Psoas muscle (tissue), 8 donors: ENCODE measurements around the gene METTL26. TPM values are rescaled to one million over a fixed set of nuclear protein-coding genes. Genes with fewer than 3 reads are reported as not detected.

Source experiments
- ATAC-seq, 4 donors: fragments of 200-7000 bp; cut with Tn5 transposase; one replicate each; pipeline ENCODE4 v1.9.1; 2020; ENCODE audit warnings: moderate library complexity in 3 of 4, mild to moderate bottlenecking in 2 of 4
- DNase-seq, 2 donors: peaks; one replicate each; pipeline ENCODE4 v3.0.0-alpha.2; 2020
- H3K27ac ChIP-seq: fragments of 200-600 bp; one replicate; pipeline ENCODE4 v1.8.0; 2022
- H3K27me3 ChIP-seq, 3 donors: fragments of 200-600 bp in 1 of 3; one replicate each; pipeline versions ENCODE4 v1.6.1 to v1.8.0; 2013 to 2022; ENCODE audit warnings: low read length in 2 of 3, mild to moderate bottlenecking in 2 of 3, moderate library complexity in 1 of 3; ENCODE audit not compliant: insufficient read depth in 3 of 3
- H3K36me3 ChIP-seq, 2 donors: fragments of 200-600 bp in 1 of 2; one replicate each; pipeline versions ENCODE4 v1.6.1 to v1.8.0; 2013 to 2022; ENCODE audit warnings: low read depth in 1 of 2, mild to moderate bottlenecking in 1 of 2, moderate library complexity in 1 of 2; ENCODE audit not compliant: insufficient read depth in 1 of 2
- H3K4me1 ChIP-seq: fragments of 200-600 bp; one replicate; pipeline ENCODE4 v1.8.0; 2022
- H3K4me3 ChIP-seq: fragments of 200-600 bp; one replicate; pipeline ENCODE4 v1.8.0; 2022; ENCODE audit warnings: mild to moderate bottlenecking
- H3K9me3 ChIP-seq: fragments of 200-600 bp; one replicate; pipeline ENCODE4 v1.8.0; 2022
- WGBS, 3 donors: extraction: QIAGEN DNeasy Blood & Tissue Kit; methylation state at CpG; one replicate each; pipeline versions ENCODE4 v1.1.6 to v1.1.7; 2013; 5-methylcytosine and 5-hydroxymethylcytosine counted together
- intact Hi-C, 2 donors: fragments of 100-400 bp; cut with DNase I; formaldehyde crosslinking; loops; one replicate each; pipeline versions ENCODE4 v1.11.0 to v1.14.2; 2022
- polyA plus RNA-seq, 3 donors: library from polyadenylated mRNA; stranded (reverse); fragments of 200-250 nt; gene quantifications; one replicate each; pipeline ENCODE4 v1.2.3, GENCODE V29; 2013
- total RNA-seq, 4 donors: library from RNA; stranded (reverse); fragmentation: NEBNext Ultra II Directional in 2 of 4; extraction: Animal tissue kit (Norgen Biotek cat#: 25700) in 2 of 4; gene quantifications; one replicate each; pipeline versions ENCODE4 v1.2.1 to v1.2.4, GENCODE V29; 2021 to 2023
- TF ChIP-seq, protein P1 (sequence below): fragments of 200-600 bp; IDR thresholded peaks from one replicate; pipeline ENCODE4 v1.8.0; 2022; ENCODE audit warnings: antibody characterized with exemption
- donor health status: healthy with polysubstance abuse.
- donor health status: DM: no; HTN: no; CAD: no; lungs with moderate emphysema.
- donor health status: Bipolar disorder and iron deficiency.
- donor health status: healthy.
- donor health status: DM: yes; HTN: yes; CAD: no.
- donor health status: DM: no; HTN: no; CAD: no.
- donor health status: DM: no; HTN: no; CAD: no.
- donor health status: DM: yes; HTN: yes; CAD: no.

METTL26 gene
- total and polyA plus RNA-seq, 7 donors, result 42.4 to 97.8 (median 55.6) TPM

DNA sequence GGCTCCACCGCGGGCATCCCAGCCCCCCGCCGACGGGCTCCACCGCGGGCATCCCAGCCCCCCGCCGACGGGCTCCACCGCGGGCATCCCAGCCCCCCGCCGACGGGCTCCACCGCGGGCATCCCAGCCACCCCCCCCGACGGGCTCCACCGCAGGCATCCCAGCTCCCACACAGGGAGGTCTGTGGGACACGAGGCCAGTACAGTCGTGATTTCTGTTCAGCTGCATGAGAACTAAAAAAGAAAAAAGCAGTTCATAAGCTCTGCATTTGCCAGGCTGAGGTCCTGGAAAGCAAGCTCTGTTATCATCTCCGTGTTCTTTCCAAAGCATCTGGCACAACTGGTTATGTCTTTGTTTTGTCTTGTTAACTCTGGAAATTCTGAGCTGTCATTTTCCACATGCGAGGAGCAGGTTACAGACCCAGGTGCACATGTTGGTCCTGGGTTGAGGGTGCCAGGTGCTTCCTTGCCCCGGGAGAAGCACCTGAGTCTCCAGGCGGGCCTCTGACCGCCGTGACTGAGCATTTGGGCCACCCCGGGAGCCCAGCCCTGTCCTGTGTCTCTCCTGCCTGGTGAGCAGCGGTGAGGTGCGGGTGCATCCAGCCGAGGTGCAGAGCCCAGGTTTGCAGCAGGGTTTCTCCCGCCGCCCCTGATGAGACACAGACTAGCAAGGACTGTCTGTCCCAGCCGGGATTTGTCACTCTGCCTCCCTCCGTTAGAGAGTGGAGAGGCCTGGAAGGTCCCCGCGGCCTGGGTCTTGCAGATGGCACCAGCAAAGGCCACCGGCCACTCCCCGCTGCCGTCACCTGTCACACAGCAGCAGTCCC, 15.2 kb downstream of the METTL26 start:
- ATAC-seq, result no peak

DNA sequence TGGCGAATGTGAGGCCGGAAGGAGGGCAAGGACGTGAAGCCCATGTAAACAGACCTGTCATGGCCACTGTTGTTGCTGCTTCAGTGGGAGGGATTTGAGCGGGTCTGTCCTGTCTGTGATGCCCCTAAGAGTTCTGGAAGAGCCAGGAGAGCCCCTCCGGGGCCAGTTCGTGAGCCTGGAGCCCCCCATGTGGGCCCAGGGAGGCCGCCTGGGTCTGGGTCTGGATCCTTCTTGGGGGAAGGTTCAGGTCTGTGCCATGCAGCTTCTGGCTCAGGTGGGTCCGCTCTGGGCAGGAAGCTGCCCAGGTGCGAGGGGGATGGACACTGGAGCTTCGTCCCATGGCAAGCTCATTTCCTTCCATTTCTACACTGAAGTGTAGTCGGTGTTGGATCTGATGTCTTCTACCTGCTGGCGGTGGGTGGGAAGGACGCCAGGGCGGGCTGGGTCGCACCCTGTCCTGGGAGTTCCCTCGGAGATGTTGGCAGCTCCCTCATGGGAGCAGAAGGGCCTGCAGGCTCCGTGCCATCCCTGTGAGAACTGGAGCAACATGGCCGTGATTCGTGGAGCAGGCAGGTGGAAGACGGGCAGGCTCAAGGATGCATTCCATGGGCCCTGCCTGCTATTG, 16.5 kb downstream of the METTL26 start:
- no peaks in the 10 kb centered on the region for H3K9me3 ChIP-seq
- no peak overlapping the region for H3K27ac ChIP-seq
- TF ChIP-seq, protein P1, sequence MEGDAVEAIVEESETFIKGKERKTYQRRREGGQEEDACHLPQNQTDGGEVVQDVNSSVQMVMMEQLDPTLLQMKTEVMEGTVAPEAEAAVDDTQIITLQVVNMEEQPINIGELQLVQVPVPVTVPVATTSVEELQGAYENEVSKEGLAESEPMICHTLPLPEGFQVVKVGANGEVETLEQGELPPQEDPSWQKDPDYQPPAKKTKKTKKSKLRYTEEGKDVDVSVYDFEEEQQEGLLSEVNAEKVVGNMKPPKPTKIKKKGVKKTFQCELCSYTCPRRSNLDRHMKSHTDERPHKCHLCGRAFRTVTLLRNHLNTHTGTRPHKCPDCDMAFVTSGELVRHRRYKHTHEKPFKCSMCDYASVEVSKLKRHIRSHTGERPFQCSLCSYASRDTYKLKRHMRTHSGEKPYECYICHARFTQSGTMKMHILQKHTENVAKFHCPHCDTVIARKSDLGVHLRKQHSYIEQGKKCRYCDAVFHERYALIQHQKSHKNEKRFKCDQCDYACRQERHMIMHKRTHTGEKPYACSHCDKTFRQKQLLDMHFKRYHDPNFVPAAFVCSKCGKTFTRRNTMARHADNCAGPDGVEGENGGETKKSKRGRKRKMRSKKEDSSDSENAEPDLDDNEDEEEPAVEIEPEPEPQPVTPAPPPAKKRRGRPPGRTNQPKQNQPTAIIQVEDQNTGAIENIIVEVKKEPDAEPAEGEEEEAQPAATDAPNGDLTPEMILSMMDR, result no peak
- no peaks in the 10 kb centered on the region for H3K27me3 ChIP-seq
- H3K4me3 ChIP-seq, result no peak overlapping the region
- intact Hi-C loops, result loop anchor here in 1 of 2 donors (5.0 kb wide), 1 partner anchor 42 kb away; no protein-coding TSS in a partner anchor
- no peak for DNase-seq
- peaks cover 0 to 22% of the 10 kb centered on the region in 2 donors for H3K36me3 ChIP-seq
- WGBS, 3 donors, result 85 to 93% (median 89%) methylated on average over 20 of the region's 20 CpGs
- no peak for ATAC-seq
- H3K4me1 ChIP-seq, result no peaks in the 10 kb centered on the region

More for the DNA sequence above, 15.2 kb downstream of the METTL26 start:
- Histone ChIP-seq H3K36me3 (peaks cover 0 to 23% of the 10 kb centered on the region in 2 donors), H3K4me1 (no peaks in the 10 kb centered on the region), H3K4me3 (no peak overlapping the region), H3K27ac (no peak overlapping the region), H3K9me3 (no peaks in the 10 kb centered on the region), H3K27me3 (no peaks in the 10 kb centered on the region)
- 83 to 86% (median 85%) methylated on average over 30 to 41 of the region's 41 CpGs for WGBS, 3 donors
- intact Hi-C loops, result no loop called here
- DNase-seq, result no peak
- TF ChIP-seq, protein P1, result no peak

DNA sequence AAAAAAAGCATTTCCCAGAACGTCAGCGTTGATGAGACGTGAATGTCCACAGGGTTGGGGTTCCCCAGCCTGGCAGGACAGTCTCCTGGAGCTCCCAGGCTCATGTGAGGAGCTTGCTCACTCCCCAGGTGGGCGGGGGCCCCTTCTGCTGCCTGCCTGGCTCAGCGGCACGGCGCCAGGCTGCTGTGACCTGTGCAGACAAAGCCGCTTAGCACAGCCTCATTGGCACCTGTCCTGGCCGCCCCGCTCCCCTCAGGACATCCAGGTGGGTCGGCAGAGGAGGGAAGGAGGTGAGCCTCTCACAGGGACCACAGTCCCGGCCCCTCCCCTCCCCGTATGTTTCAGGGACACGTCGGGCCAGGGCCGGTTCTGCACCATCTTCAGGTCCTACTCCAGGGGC, 18.2 kb downstream of the METTL26 start:
- WGBS, 3 donors, result 84 to 87% (median 86%) methylated on average over 16 of the region's 16 CpGs
- no peak overlapping the region for H3K27ac ChIP-seq
- ATAC-seq, result no peak
- no peaks in the 10 kb centered on the region for H3K27me3 ChIP-seq
- no peak overlapping the region for H3K4me3 ChIP-seq
- H3K4me1 ChIP-seq, result no peaks in the 10 kb centered on the region
- H3K36me3 ChIP-seq, result peaks cover 0 to 22% of the 10 kb centered on the region in 2 donors
- DNase-seq, result no peak
- no peaks in the 10 kb centered on the region for H3K9me3 ChIP-seq
- TF ChIP-seq, protein P1, result no peak
- intact Hi-C loops, result loop anchor here in 1 of 2 donors (5.0 kb wide), 1 partner anchor 41 kb away; no protein-coding TSS in a partner anchor

DNA sequence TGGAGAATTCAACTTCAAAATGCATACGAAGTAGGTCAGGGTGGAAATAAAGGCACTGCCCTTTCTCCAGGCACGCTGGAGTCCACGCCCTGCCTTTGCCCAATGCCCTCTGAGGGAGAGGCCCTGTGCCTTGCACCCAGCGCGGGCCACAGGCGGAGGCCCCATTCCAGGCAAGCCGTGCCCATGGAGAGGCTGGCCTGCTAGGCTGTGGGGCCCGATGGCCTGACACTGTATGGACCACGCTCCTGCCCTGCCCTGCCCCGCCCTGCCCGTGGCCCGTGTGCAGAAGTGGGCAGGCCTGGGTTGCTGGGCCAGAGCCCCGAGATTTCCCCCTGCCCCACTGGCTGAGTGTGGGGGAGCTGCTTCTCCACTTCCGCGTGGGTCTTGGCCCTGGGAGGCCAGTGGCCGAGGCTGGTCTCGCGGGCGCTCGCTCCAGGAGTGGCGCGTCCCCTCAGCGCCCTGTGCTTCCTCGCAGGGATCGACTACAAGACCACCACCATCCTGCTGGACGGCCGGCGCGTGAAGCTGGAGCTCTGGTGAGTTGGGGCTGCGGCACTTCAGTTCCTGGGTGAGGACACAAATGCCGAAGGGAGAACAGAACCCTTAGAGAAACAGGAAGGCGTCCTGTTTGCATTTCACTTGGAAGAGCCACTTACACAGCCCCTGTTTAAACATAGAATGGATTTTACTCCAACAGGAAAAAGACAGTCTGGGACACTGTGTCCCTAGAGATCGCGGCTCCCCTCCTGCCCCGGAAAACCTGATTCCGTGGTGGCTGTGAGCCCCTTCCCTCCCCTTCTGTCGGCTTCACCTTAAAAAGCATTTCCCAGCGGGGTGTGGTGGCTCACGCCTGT, 19.1 kb downstream of the METTL26 start:
- no peaks in the 10 kb centered on the region for H3K27me3 ChIP-seq
- no peak overlapping the region for H3K4me3 ChIP-seq
- 92 to 94% (median 94%) methylated on average over 38 to 39 of the region's 39 CpGs for WGBS, 3 donors
- DNase-seq (no peak), ATAC-seq (peak in 3 of 4 donors; percentile 15 to 41 (median 30))
- no peaks in the 10 kb centered on the region for H3K9me3 ChIP-seq
- H3K36me3 ChIP-seq, result peaks cover 0 to 22% of the 10 kb centered on the region in 2 donors
- TF ChIP-seq, protein P1, result no peak
- intact Hi-C loops, result loop anchor here in 1 of 2 donors (5.0 kb wide), 1 partner anchor 40 kb away; no protein-coding TSS in a partner anchor
- no peak overlapping the region for H3K27ac ChIP-seq
- H3K4me1 ChIP-seq, result no peaks in the 10 kb centered on the region
